ENCODE results near the gene KDM6A. TPM values are rescaled to one million over a fixed set of nuclear protein-coding genes. Genes with fewer than 3 reads are reported as not detected.
A peak's percentile ranks its signal among the peaks of the same experiment; 100 is the strongest.

The KDM6A gene
- total RNA-seq, 1 experiment from 2014 or later, result 45.0 TPM

GRCh38 chrX:44973420-44973932 is 100.5 kb downstream of the KDM6A start:
- Mint-ChIP-seq H3K36me3 (peaks cover 46% of the 10 kb centered on the region), H3K4me1 (peaks cover 28% of the 10 kb centered on the region), H3K9me3 (peaks cover 7% of the 10 kb centered on the region), H3K27me3 (ENCODE audit: low read depth) (no peaks in the 10 kb centered on the region), H3K4me3 (no peak overlapping the region), H3K27ac (0 out of 2 replicates have a peak overlapping the region, but pooled peaks have one; percentile 46)
- DNase-seq (ENCODE audit: low spot score) (no peak), ATAC-seq (no peak)
- CTCF ChIA-PET, result no interaction called here
- TF ChIP-seq IRF1 (CRISPR knock-in tag; IDR thresholded peaks at IDR 0.05) (no peak), CDX4 (CRISPR knock-in tag; IDR thresholded peaks at IDR 0.05; ENCODE audit: borderline replicate concordance) (no peak)
- POLR2A ChIA-PET, result no interaction called here

GRCh38 chrX:44974451-44974850 is 101.5 kb downstream of the KDM6A start:
- Mint-ChIP-seq H3K9me3 (peaks cover 7% of the 10 kb centered on the region), H3K27ac (no peak overlapping the region)
- CTCF ChIA-PET, result no interaction called here

More at GRCh38 chrX:44974451-44974850, 101.5 kb downstream of the KDM6A start:
- H3K4me1 Mint-ChIP-seq, result peaks cover 34% of the 10 kb centered on the region
- POLR2A ChIA-PET, result no interaction called here
- TF ChIP-seq ZNF532 (CRISPR knock-in tag; IDR thresholded peaks at IDR 0.05; ENCODE audit: borderline replicate concordance) (no peak), ATF3 (CRISPR knock-in tag; conservative IDR thresholded peaks at IDR 0.05) (no peak), IRF1 (CRISPR knock-in tag; IDR thresholded peaks at IDR 0.05) (no peak), ZBTB43 (CRISPR knock-in tag; IDR thresholded peaks at IDR 0.05) (no peak), ZBTB21 (CRISPR knock-in tag; IDR thresholded peaks at IDR 0.05; ENCODE audit: borderline replicate concordance) (no peak)
- peaks cover 46% of the 10 kb centered on the region for H3K36me3 Mint-ChIP-seq
- no peak for DNase-seq (ENCODE audit: low spot score)
- H3K27me3 Mint-ChIP-seq (ENCODE audit: low read depth), result no peaks in the 10 kb centered on the region
- H3K4me3 Mint-ChIP-seq, result no peak overlapping the region
- no peak for ATAC-seq

Data from WTC11 (cell line).